GM12891 (cell line): ENCODE results near the gene ADCY1.

Source experiments
- DNase-seq: peaks from one replicate; pipeline ENCODE4 v3.0.0; 2011; ENCODE audit warnings: low spot score; ENCODE audit not compliant: insufficient read length
- FAIRE-seq: peaks from 2 replicates; lab custom pipeline; 2011; peaks lifted over from hg19 to GRCh38; lab: Jason Lieb, UNC
- PAX5 ChIP-seq: IDR thresholded peaks from 2 replicates; pipeline ENCODE4 v1.6.1; 2011; ENCODE audit warnings: low read length, moderate library complexity, mild to moderate bottlenecking; ENCODE audit not compliant: insufficient read depth, severe bottlenecking
- POLR2A ChIP-seq: IDR thresholded peaks from 2 replicates; pipeline ENCODE4 v1.6.1; 2011; ENCODE audit warnings: low read depth, low read length, control low read depth
- POLR2AphosphoS5 ChIP-seq: IDR thresholded peaks from 2 replicates; pipeline ENCODE4 v1.6.1; 2011; ENCODE audit warnings: low read depth, low read length, control low read depth
- POU2F2 ChIP-seq: IDR thresholded peaks from 2 replicates; pipeline ENCODE4 v1.6.1; 2011; ENCODE audit warnings: low read depth, mild to moderate bottlenecking, control low read depth, low read length, moderate library complexity
- SPI1 ChIP-seq: IDR thresholded peaks from 2 replicates; pipeline ENCODE4 v1.6.1; 2011; ENCODE audit warnings: low read depth, low read length, control low read depth
- TAF1 ChIP-seq: IDR thresholded peaks from 2 replicates; pipeline ENCODE4 v1.6.1; 2011; ENCODE audit warnings: low read depth, low read length, control low read depth

Gene ADCY1

DNA sequence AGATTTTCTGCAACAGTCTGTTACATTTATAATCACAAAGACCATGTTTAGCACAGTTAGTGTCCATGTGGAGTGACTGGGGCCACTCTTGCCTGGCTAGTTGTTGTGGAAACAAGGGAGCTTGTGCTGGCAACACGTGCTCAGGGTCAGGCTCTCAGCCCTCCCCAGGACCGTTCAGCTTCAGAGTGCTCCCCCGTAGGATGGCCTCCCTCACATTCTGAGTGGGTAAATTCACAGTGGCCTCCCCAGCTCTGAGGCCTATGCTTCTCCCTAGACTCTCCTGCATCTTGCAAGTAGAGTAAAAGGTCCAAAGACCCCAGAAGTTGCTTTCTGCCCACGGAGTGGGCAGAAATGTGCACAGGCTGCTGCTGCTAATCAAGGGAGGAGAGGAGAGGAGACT lies 122.3 kb downstream of the ADCY1 start:
- TF ChIP-seq POLR2A: no peak
- no peak for TF ChIP-seq TAF1
- no peak for TF ChIP-seq PAX5
- DNase-seq: no peak
- no peak for FAIRE-seq

- no peak for DNase-seq
- no peak for FAIRE-seq
- TF ChIP-seq PAX5 (no peak), POLR2A (no peak), POU2F2 (no peak), TAF1 (no peak), SPI1 (no peak), POLR2AphosphoS5 (no peak)
Observed at GRCh38 chr7:45697576-45698136, 123.5 kb downstream of the ADCY1 start.

GRCh38 chr7:45698303-45699014 lies 124.3 kb downstream of the ADCY1 start:
- DNase-seq (no peak), FAIRE-seq (no peak)
- no peak for TF ChIP-seq TAF1
- TF ChIP-seq POLR2AphosphoS5: no peak
- no peak for TF ChIP-seq POLR2A
- TF ChIP-seq PAX5: no peak
- no peak for TF ChIP-seq POU2F2
- no peak for TF ChIP-seq SPI1

- DNase-seq (no peak), FAIRE-seq (no peak)
Observed at GRCh38 chr7:45699015-45699309, 124.8 kb downstream of the ADCY1 start.

GRCh38 chr7:45699726-45700390 lies 125.7 kb downstream of the ADCY1 start:
- DNase-seq (no peak), FAIRE-seq (no peak)
- TF ChIP-seq POLR2A: no peak
- TF ChIP-seq SPI1: no peak
- TF ChIP-seq PAX5: no peak
- no peak for TF ChIP-seq POU2F2
- no peak for TF ChIP-seq TAF1
- no peak for TF ChIP-seq POLR2AphosphoS5

More at GRCh38 chr7:45699015-45699309, 124.8 kb downstream of the ADCY1 start:
- TF ChIP-seq SPI1: no peak
- no peak for TF ChIP-seq POLR2AphosphoS5
- no peak for TF ChIP-seq TAF1
- TF ChIP-seq POLR2A: no peak
- TF ChIP-seq POU2F2: no peak
- TF ChIP-seq PAX5: no peak

GRCh38 chr7:45700556-45700955 lies 126.4 kb downstream of the ADCY1 start:
- FAIRE-seq (no peak), DNase-seq (no peak)
- TF ChIP-seq POLR2A: no peak
- no peak for TF ChIP-seq POLR2AphosphoS5
- TF ChIP-seq SPI1: no peak
- no peak for TF ChIP-seq POU2F2
- TF ChIP-seq TAF1: no peak
- TF ChIP-seq PAX5: no peak

DNA sequence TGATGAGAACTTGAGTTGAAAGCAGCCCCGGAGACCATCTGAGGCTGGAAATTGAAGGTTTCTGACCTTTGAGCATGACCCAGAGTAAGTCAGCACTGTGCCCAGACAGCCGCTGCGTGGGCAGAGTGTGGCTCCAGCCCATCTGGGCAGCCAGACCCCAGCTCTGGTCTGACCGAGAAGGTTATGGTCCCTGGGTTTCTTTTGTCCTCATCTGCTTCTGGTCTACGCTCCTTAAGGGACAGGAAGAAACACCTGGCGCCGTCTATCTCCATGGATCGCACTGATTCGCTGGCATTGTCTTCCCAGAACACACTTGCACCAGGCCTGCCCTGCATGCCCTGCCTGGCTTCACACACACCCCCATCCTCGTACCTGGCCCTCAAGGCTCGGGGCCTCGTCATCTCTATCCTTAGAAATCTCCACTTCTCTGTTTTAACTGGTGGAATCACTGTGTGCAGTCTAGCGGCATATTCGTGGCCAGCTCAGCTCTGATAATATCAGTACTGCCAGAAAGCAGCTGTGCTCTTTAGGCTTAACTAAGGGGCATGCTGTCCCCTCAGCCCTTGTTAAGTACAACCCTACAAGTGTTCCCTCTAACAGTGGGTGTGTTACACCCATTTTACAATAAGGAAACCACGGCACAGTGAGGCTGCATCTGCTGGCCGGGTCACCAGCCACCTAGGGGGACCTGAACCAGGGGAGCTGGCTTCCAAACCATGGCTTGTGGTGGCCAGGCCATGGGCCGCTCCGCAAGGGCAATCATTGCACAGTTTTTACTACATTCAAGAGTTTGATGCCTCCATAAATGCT lies 127.7 kb downstream of the ADCY1 start:
- DNase-seq (no peak), FAIRE-seq (no peak)
- TF ChIP-seq PAX5 (no peak), SPI1 (no peak), POU2F2 (no peak), TAF1 (no peak), POLR2A (no peak), POLR2AphosphoS5 (no peak)

- DNase-seq (no peak), FAIRE-seq (no peak)
- TF ChIP-seq TAF1: no peak
- TF ChIP-seq POU2F2: no peak
- no peak for TF ChIP-seq POLR2A
- no peak for TF ChIP-seq PAX5
- no peak for TF ChIP-seq POLR2AphosphoS5
- no peak for TF ChIP-seq SPI1
Observed at GRCh38 chr7:45702751-45703150, 128.6 kb downstream of the ADCY1 start.

DNA sequence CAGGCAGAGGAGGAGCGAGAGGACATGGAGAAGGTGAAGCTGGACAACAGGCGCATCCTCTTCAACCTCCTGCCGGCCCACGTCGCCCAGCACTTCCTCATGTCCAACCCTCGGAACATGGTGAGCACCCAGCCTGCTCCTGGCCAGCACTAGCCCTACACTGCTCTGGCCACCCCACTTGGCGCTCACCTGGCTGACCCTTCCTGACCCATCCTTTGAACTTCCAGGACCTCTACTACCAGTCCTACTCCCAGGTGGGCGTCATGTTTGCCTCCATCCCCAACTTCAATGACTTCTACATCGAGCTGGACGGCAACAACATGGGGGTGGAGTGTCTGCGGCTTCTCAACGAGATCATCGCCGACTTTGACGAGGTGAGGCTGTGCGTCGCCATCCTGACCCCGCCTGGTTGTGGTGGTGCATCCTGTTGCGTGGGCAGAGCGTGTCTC lies 129.2 kb downstream of the ADCY1 start:
- FAIRE-seq: no peak
- TF ChIP-seq PAX5: no peak
- TF ChIP-seq POU2F2: no peak
- no peak for TF ChIP-seq POLR2AphosphoS5
- no peak for DNase-seq
